Motor neuron (in vitro differentiated cells): ENCODE measurements around the gene RIPOR1. TPM values are rescaled to one million over a fixed set of nuclear protein-coding genes. Genes with fewer than 3 reads are reported as not detected.
A peak's percentile ranks its signal among the peaks of the same experiment; 100 is the strongest.
"Not testable (repeated sequence)": the region's sequence is repeated elsewhere in the genome, so short reads cannot be mapped to it uniquely, and the experiment has no call there.

Source experiments
- ATAC-seq, 8 experiments: fragments of 200-7000 bp; cut with Tn5 transposase; replicated peaks in 6 of 8; 2 replicates each; pipeline ENCODE4 v1.8.0; 2021; ENCODE audit warnings: mild to moderate bottlenecking in 8 of 8, moderate library complexity in 8 of 8
- H3K27ac ChIP-seq, 2 donors: fragments of 250-450 bp; sonication (Bioruptor Pico); 2 replicates each; pipeline ENCODE4 v1.9.0; 2021; ENCODE audit warnings: antibody characterized with exemption in 2 of 2, mild to moderate bottlenecking in 2 of 2, moderate library complexity in 1 of 2
- H3K4me1 ChIP-seq, 2 donors: fragments of 250-450 bp; sonication (Bioruptor Pico); replicated peaks in 1 of 2; 2 replicates each; pipeline ENCODE4 v1.6.1; 2021; ENCODE audit warnings: antibody characterized with exemption in 2 of 2, mild to moderate bottlenecking in 2 of 2, moderate library complexity in 1 of 2
- H3K4me3 ChIP-seq, 5 donors: fragments of 250-450 bp; sonication (Bioruptor Pico); 2 replicates each; pipeline ENCODE4 v1.9.0; 2021; ENCODE audit warnings: antibody characterized with exemption in 5 of 5, mild to moderate bottlenecking in 5 of 5, moderate library complexity in 4 of 5
- WGBS, 10 experiments: fragments of 450-650 bp; shearing (Covaris generic); methylation state at CpG; one replicate each; pipeline ENCODE4 v1.0.0; 2022; 5-methylcytosine and 5-hydroxymethylcytosine counted together
- in situ Hi-C, 9 experiments: fragments of 400-800 bp; cut with MboI; loops; one replicate each; pipeline ENCODE4 v1.15.0; 2021; ENCODE audit warnings: low sequenced_read_pairs in 9 of 9, low pct_unique_long_range_greater_than_20kb in 2 of 9; ENCODE audit not compliant: unreplicated experiment in 9 of 9
- total RNA-seq, 8 experiments: library from RNA; unstranded; fragments of 300-600 nt; gene quantifications; 2 replicates each; pipeline versions ENCODE4 v1.2.3 to v1.2.4, GENCODE V29; 2022

The RIPOR1 gene
- total RNA-seq: 10 to 100 TPM; 11.2 to 35.5 (median 19.4) TPM

GRCh38 chr16:67528222-67528869 is at the start of gene RIPOR1:
RIPOR1 (plus strand) TSS chr16:67528829; CDS start chr16:67538447, 9,618 bp downstream.
- peak within 1 kb of the TSS; percentile 38 to 89 (median 61) for H3K4me3 ChIP-seq
- WGBS, 10 experiments: 76 to 90% methylated on average over 2 to 4 of the region's 45 CpGs; no CpG with 5 or more reads in 8 of the 10 experiments
- in situ Hi-C loops: no loop called here
- H3K27ac ChIP-seq: peak within 1 kb of the TSS; percentile 80
- H3K4me1 ChIP-seq: peaks cover 13 to 19% of the 10 kb centered on the region in 2 donors
- ATAC-seq: peak in 6 of 8 experiments; percentile 53 to 68 (median 56)

GRCh38 chr16:67480833-67481560 is 47.6 kb upstream of the RIPOR1 start, which contains the start of gene ATP6V0D1:
ATP6V0D1 (minus strand) TSS chr16:67481157; CDS start chr16:67481086, 71 bp downstream.
- H3K4me3 ChIP-seq: peak within 1 kb of the TSS; percentile 60 to 99 (median 90)
- 0 to 7% (median 0%) methylated on average over 1 to 13 of the region's 57 CpGs; no CpG with 5 or more reads in 1 of the 10 experiments for WGBS, 10 experiments
- in situ Hi-C loops: no loop called here
- peaks cover 11 to 19% of the 10 kb centered on the region in 2 donors for H3K4me1 ChIP-seq
- ATAC-seq: peak; percentile 83 to 97 (median 90)
- peak within 1 kb of the TSS; percentile 66 to 86 for H3K27ac ChIP-seq

- peak; percentile 1 to 38 (median 9) for ATAC-seq
- Histone ChIP-seq H3K4me3 (peak overlapping the region; percentile 34 to 99 (median 90)), H3K27ac (peak overlapping the region; percentile 66 to 71), H3K4me1 (peaks cover 11 to 19% of the 10 kb centered on the region in 2 donors)
- WGBS, 10 experiments: 0 to 73% (median 26%) methylated on average over 1 to 12 of the region's 17 CpGs
- in situ Hi-C loops: no loop called here
Measured at GRCh38 chr16:67481561-67482232, 46.9 kb upstream of the RIPOR1 start.

- peak overlapping the region in 2 of 5 donors; percentile 34 to 94 for H3K4me3 ChIP-seq
- WGBS, 10 experiments: 20 to 78% (median 70%) methylated on average over 2 to 10 of the region's 25 CpGs; no CpG with 5 or more reads in 5 of the 10 experiments
- in situ Hi-C loops: no loop called here
Measured at GRCh38 chr16:67482233-67482924, 46.2 kb upstream of the RIPOR1 start.

GRCh38 chr16:67483150-67483549 is 45.5 kb upstream of the RIPOR1 start, which contains the start of gene AGRP:
AGRP (minus strand) TSS chr16:67483547; CDS start chr16:67483398, 149 bp downstream.
- H3K27ac ChIP-seq: no peak within 1 kb of the TSS

More at GRCh38 chr16:67482233-67482924, 46.2 kb upstream of the RIPOR1 start:
- Histone ChIP-seq H3K27ac (no peak overlapping the region), H3K4me1 (peaks cover 11 to 19% of the 10 kb centered on the region in 2 donors)
- no peak for ATAC-seq

GRCh38 chr16:67483731-67484525 is 44.7 kb upstream of the RIPOR1 start:
- no peak for ATAC-seq
- in situ Hi-C loops: no loop called here
- 67 to 100% (median 92%) methylated on average over 1 to 6 of the region's 12 CpGs; no CpG with 5 or more reads in 2 of the 10 experiments for WGBS, 10 experiments
- Histone ChIP-seq H3K4me3 (no peak overlapping the region), H3K27ac (no peak overlapping the region), H3K4me1 (peaks cover 16 to 19% of the 10 kb centered on the region in 2 donors)

More at GRCh38 chr16:67483150-67483549, 45.5 kb upstream of the RIPOR1 start, which contains the start of gene AGRP:
- no CpG with 5 or more reads among the region's 6 CpGs for WGBS, 10 experiments
- ATAC-seq: no peak
- in situ Hi-C loops: no loop called here
- no peak within 1 kb of the TSS for H3K4me3 ChIP-seq
- peaks cover 11 to 19% of the 10 kb centered on the region in 2 donors for H3K4me1 ChIP-seq

GRCh38 chr16:67486805-67487204 is 41.8 kb upstream of the RIPOR1 start:
- H3K4me3 ChIP-seq: no peak overlapping the region
- no peak overlapping the region for H3K27ac ChIP-seq
- in situ Hi-C loops: no loop called here
- no peak for ATAC-seq
- peaks cover 19% of the 10 kb centered on the region in 2 donors for H3K4me1 ChIP-seq
- WGBS, 10 experiments: 17 to 83% (median 40%) methylated on average over 1 to 2 of the region's 3 CpGs; no CpG with 5 or more reads in 4 of the 10 experiments

- in situ Hi-C loops, H3K27ac ChIP-seq, H3K4me3 ChIP-seq, ATAC-seq: not testable (repeated sequence)
- WGBS, 10 experiments: 90 to 100% (median 96%) methylated on average over 2 to 4 of the region's 4 CpGs; no CpG with 5 or more reads in 6 of the 10 experiments
- peaks cover 11 to 12% of the 10 kb centered on the region in 2 donors for H3K4me1 ChIP-seq
Measured at GRCh38 chr16:67487561-67487960, 41.1 kb upstream of the RIPOR1 start.

- no peak overlapping the region for H3K4me3 ChIP-seq
- peak overlapping the region; percentile 52 to 58 for H3K27ac ChIP-seq
- ATAC-seq: peak in 6 of 8 experiments; percentile 9 to 30 (median 21)
- H3K4me1 ChIP-seq: peaks cover 10 to 12% of the 10 kb centered on the region in 2 donors
- in situ Hi-C loops: no loop called here
- WGBS, 10 experiments: 17 to 78% (median 38%) methylated on average over 1 to 4 of the region's 4 CpGs; no CpG with 5 or more reads in 5 of the 10 experiments
Measured at GRCh38 chr16:67489401-67490083, 39.1 kb upstream of the RIPOR1 start.

GRCh38 chr16:67490335-67491096 is 38.1 kb upstream of the RIPOR1 start:
- 32 to 100% (median 92%) methylated on average over 1 to 8 of the region's 8 CpGs; no CpG with 5 or more reads in 1 of the 10 experiments for WGBS, 10 experiments
- no peak for ATAC-seq
- Histone ChIP-seq H3K4me1 (peaks cover 10 to 12% of the 10 kb centered on the region in 2 donors), H3K27ac (no peak overlapping the region), H3K4me3 (no peak overlapping the region)
- in situ Hi-C loops: no loop called here
